HCT116 (cell line): Measurements from ENCODE around the gene LAMTOR3. TPM values are rescaled to one million over a fixed set of nuclear protein-coding genes. Genes with fewer than 3 reads are reported as not detected.

ENCODE experiments used
- ATAC-seq: fragments of 200-7000 bp; cut with Tn5 transposase; 2 replicates; pipeline ENCODE4 v1.9.1; 2020; ENCODE audit warnings: mild to moderate bottlenecking, moderate library complexity
- BruUV-seq: library from RNA; stranded (reverse); fragments of 400-500 nt; replicated peaks from 2 replicates; lab custom pipeline; 2021; lab: Mats Ljungman, UMichigan
- CTCF ChIA-PET: fragments of 300-600 bp; sonication (Branson Sonifier 250); formaldehyde crosslinking; loops from one replicate; lab custom pipeline; 2021; ENCODE audit warnings: antibody characterized with exemption; lab: Charles Lee
- POLR2A ChIA-PET: fragments of 300-600, 350-600 bp; sonication (Branson Sonifier 250); formaldehyde crosslinking; loops from one replicate; lab custom pipeline; 2021; ENCODE audit warnings: antibody characterized with exemption; lab: Charles Lee
- RAD21 ChIA-PET, 2 experiments: fragments of 300-600 bp; sonication (Branson Sonifier 250); formaldehyde crosslinking; loops; one replicate each; lab custom pipeline; 2023; ENCODE audit warnings: low total read pairs in 2 of 2; ENCODE audit not compliant: uncharacterized antibody in 2 of 2, unreplicated experiment in 2 of 2, low non-redundant PET in 1 of 2; lab: Charles Lee
- DNase-seq: peaks from one replicate; pipeline ENCODE4 v3.0.0-alpha.2; 2010; ENCODE audit warnings: low read depth, low spot score
- H2AFZ ChIP-seq: fragments of 200-600 bp; shearing (Covaris generic), sonication (generic); 2 replicates; pipeline ENCODE4 v1.6.1; 2017; ENCODE audit warnings: low read depth, mixed run types, mixed read lengths, antibody characterized with exemption, low read length; ENCODE audit not compliant: poor library complexity, severe bottlenecking
- H3K27ac ChIP-seq: 2 replicates; pipeline ENCODE4 v1.5.1; 2012; ENCODE audit warnings: low read depth, low read length
- H3K27me3 ChIP-seq: fragments of 200-600 bp; sonication (generic); 2 replicates; pipeline ENCODE4 v1.6.1; 2016; ENCODE audit warnings: mixed run types, low read length, mixed read lengths; ENCODE audit not compliant: insufficient read depth
- H3K36me3 ChIP-seq, 2 experiments: fragments of 200-500 bp in 1 of 2; fragments of 200-600 bp in 1 of 2; sonication (Bioruptor generic) in 1 of 2; sonication (generic) in 1 of 2; 2 replicates each; pipeline versions ENCODE4 v1.5.1 to v1.6.1; 2014 to 2016; ENCODE audit warnings: low read length in 2 of 2, inconsistent platforms in 1 of 2, mixed read lengths in 1 of 2, mixed run types in 1 of 2; ENCODE audit not compliant: insufficient read depth in 2 of 2, control insufficient read depth in 1 of 2
- H3K4me1 ChIP-seq, 2 experiments: fragments of 200-600 bp in 1 of 2; sonication (generic) in 1 of 2; 2 replicates each; pipeline versions ENCODE4 v1.5.1 to v1.6.1; 2012 to 2017; ENCODE audit warnings: low read length in 2 of 2, inconsistent platforms in 1 of 2, mild to moderate bottlenecking in 1 of 2, mixed read lengths in 1 of 2, mixed run types in 1 of 2, moderate library complexity in 1 of 2; ENCODE audit not compliant: insufficient read depth in 2 of 2, control insufficient read depth in 1 of 2
- H3K4me2 ChIP-seq: fragments of 200-600 bp; sonication (generic); 2 replicates; pipeline ENCODE4 v1.6.1; 2017; ENCODE audit warnings: mixed run types, low read length, mixed read lengths
- H3K4me3 ChIP-seq, 2 experiments: fragments of 200-600 bp in 1 of 2; sonication (generic) in 1 of 2; replicated peaks in 1 of 2; 2 replicates each; pipeline ENCODE4 v1.5.1; 2011 to 2016; ENCODE audit warnings: low read length in 2 of 2, control low read depth in 1 of 2, low read depth in 1 of 2, mild to moderate bottlenecking in 1 of 2, mixed read lengths in 1 of 2, mixed run types in 1 of 2
- H3K79me2 ChIP-seq: fragments of 200-600 bp; sonication (generic); 2 replicates; pipeline ENCODE4 v1.6.1; 2017; ENCODE audit warnings: mild to moderate bottlenecking, mixed run types, low read length, moderate library complexity, mixed read lengths; ENCODE audit not compliant: insufficient read depth
- H3K9ac ChIP-seq: fragments of 200-600 bp; sonication (generic); 2 replicates; pipeline ENCODE4 v1.6.1; 2016; ENCODE audit warnings: low read length, mixed read lengths
- H3K9me2 ChIP-seq: fragments of 200-600 bp; sonication (generic), shearing (Covaris generic); 2 replicates; pipeline ENCODE4 v1.6.1; 2017; ENCODE audit warnings: mixed run types, mild to moderate bottlenecking, moderate library complexity; ENCODE audit not compliant: insufficient read depth
- H3K9me3 ChIP-seq, 2 experiments: fragments of 200-500 bp in 1 of 2; fragments of 200-600 bp in 1 of 2; sonication (Bioruptor generic) in 1 of 2; sonication (generic) in 1 of 2; 2 replicates each; pipeline ENCODE4 v1.6.1; 2014 to 2017; ENCODE audit warnings: low read length in 2 of 2, mixed read lengths in 2 of 2, inconsistent platforms in 1 of 2, low read depth in 1 of 2, mild to moderate bottlenecking in 1 of 2, mixed run types in 1 of 2, moderate library complexity in 1 of 2; ENCODE audit not compliant: control insufficient read depth in 1 of 2, insufficient read depth in 1 of 2
- H4K20me1 ChIP-seq: fragments of 200-600 bp; sonication (generic), shearing (Covaris generic); 2 replicates; pipeline ENCODE4 v1.6.1; 2017; ENCODE audit warnings: mixed run types, mild to moderate bottlenecking, moderate library complexity; ENCODE audit not compliant: insufficient read depth
- CBX3 ChIP-seq: IDR thresholded peaks from 2 replicates; pipeline ENCODE4 v1.6.1; 2012; ENCODE audit warnings: low read depth
- EGR1 ChIP-seq: IDR thresholded peaks from 2 replicates; pipeline ENCODE4 v1.6.1; 2012; ENCODE audit warnings: low read depth
- EZH2phosphoT487 ChIP-seq: fragments of 200-600 bp; IDR thresholded peaks from 2 replicates; pipeline ENCODE4 v1.6.1; 2018; ENCODE audit warnings: antibody characterized with exemption, borderline replicate concordance
- FOSL1 ChIP-seq: IDR thresholded peaks from 2 replicates; pipeline ENCODE4 v1.6.1; 2012; ENCODE audit warnings: low read depth
- POLR2A ChIP-seq: IDR thresholded peaks from 2 replicates; pipeline ENCODE4 v1.7.0; 2011; ENCODE audit warnings: borderline replicate concordance; ENCODE audit not compliant: insufficient read depth, insufficient read length; ENCODE audit errors: extremely low read depth
- REST ChIP-seq: IDR thresholded peaks from 2 replicates; pipeline ENCODE4 v1.6.1; 2012; ENCODE audit warnings: low read depth
- TCF7L2 ChIP-seq: IDR thresholded peaks from 2 replicates; pipeline ENCODE4 v1.7.0; 2011; ENCODE audit warnings: borderline replicate concordance, inconsistent platforms; ENCODE audit not compliant: insufficient read depth, insufficient read length; ENCODE audit errors: extremely low read depth
- ZBTB33 ChIP-seq: IDR thresholded peaks from 2 replicates; pipeline ENCODE4 v1.6.1; 2011; ENCODE audit warnings: mild to moderate bottlenecking, low read length, moderate library complexity; ENCODE audit not compliant: insufficient replicate concordance; ENCODE audit errors: extremely low read depth
- ZFX ChIP-seq: fragments of 450-650 bp; IDR thresholded peaks from 2 replicates; pipeline ENCODE4 v1.6.1; 2017
- ZNF274 ChIP-seq: fragments of 200-500 bp; sonication (Bioruptor generic); IDR thresholded peaks from 2 replicates; pipeline ENCODE4 v1.6.1; 2014; ENCODE audit warnings: mild to moderate bottlenecking, low read depth, low read length, inconsistent platforms
- intact Hi-C: fragments of 100-400 bp; cut with micrococcal nuclease; formaldehyde crosslinking; loops from 2 replicates; pipeline ENCODE4 v1.10.0; 2022
- total RNA-seq: library from RNA; stranded (reverse); gene quantifications from one replicate; pipeline ENCODE4 v1.2.1, GENCODE V29; 2021; ENCODE audit not compliant: unreplicated experiment
- TF ChIP-seq, protein P1 (sequence below): IDR thresholded peaks from 2 replicates; pipeline ENCODE4 v1.6.1; 2012
- TF ChIP-seq, protein P2 (sequence below), 3 experiments: fragments of 200-600 bp in 1 of 3; sonication (generic) in 1 of 3; IDR thresholded peaks in 2 of 3; conservative IDR thresholded peaks in 1 of 3; 2 replicates each; pipeline ENCODE4 v1.5.1; 2012 to 2017; ENCODE audit warnings: low read depth in 2 of 3, low read length in 2 of 3, antibody characterized with exemption in 1 of 3, borderline replicate concordance in 1 of 3, control low read depth in 1 of 3, mild to moderate bottlenecking in 1 of 3, mixed read lengths in 1 of 3, mixed run types in 1 of 3, moderate library complexity in 1 of 3; ENCODE audit not compliant: insufficient read depth in 1 of 3

Gene LAMTOR3
- total RNA-seq, 1 experiment from 2014 or later, result 21.0 TPM

GRCh38 chr4:99885687-99886086 is 8.5 kb downstream of the LAMTOR3 start:
- no peak overlapping the region for H3K27ac ChIP-seq
- no peak for TF ChIP-seq FOSL1
- TF ChIP-seq, protein P1, sequence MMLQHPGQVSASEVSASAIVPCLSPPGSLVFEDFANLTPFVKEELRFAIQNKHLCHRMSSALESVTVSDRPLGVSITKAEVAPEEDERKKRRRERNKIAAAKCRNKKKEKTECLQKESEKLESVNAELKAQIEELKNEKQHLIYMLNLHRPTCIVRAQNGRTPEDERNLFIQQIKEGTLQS, result no peak
- no peak for TF ChIP-seq TCF7L2
- no peak for TF ChIP-seq REST
- no peak for TF ChIP-seq ZFX
- TF ChIP-seq, protein P2, sequence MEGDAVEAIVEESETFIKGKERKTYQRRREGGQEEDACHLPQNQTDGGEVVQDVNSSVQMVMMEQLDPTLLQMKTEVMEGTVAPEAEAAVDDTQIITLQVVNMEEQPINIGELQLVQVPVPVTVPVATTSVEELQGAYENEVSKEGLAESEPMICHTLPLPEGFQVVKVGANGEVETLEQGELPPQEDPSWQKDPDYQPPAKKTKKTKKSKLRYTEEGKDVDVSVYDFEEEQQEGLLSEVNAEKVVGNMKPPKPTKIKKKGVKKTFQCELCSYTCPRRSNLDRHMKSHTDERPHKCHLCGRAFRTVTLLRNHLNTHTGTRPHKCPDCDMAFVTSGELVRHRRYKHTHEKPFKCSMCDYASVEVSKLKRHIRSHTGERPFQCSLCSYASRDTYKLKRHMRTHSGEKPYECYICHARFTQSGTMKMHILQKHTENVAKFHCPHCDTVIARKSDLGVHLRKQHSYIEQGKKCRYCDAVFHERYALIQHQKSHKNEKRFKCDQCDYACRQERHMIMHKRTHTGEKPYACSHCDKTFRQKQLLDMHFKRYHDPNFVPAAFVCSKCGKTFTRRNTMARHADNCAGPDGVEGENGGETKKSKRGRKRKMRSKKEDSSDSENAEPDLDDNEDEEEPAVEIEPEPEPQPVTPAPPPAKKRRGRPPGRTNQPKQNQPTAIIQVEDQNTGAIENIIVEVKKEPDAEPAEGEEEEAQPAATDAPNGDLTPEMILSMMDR (IDR thresholded peaks at IDR 0.05 in 2 of 3, conservative IDR thresholded peaks at IDR 0.05 in 1 of 3; ENCODE audit: borderline replicate concordance in 1 of 3, insufficient read depth in 1 of 3, low read depth in 2 of 3, low read length in 2 of 3), result no peak
- TF ChIP-seq EZH2phosphoT487, result no peak
- no peak for TF ChIP-seq CBX3
- TF ChIP-seq EGR1, result no peak
- no peak for TF ChIP-seq ZBTB33
- no peak for TF ChIP-seq ZNF274
- TF ChIP-seq POLR2A, result no peak
- H3K79me2 ChIP-seq, result peaks cover 6% of the 10 kb centered on the region
- ChIA-PET RAD21 (interaction anchor here in 1 of 2 experiments (1.2 kb wide), 1 partner anchor 74 kb away, joined by 6 read pairs; no protein-coding TSS in a partner anchor), CTCF (interaction anchor here (0.7 to 2.1 kb wide), 6 partner anchors 9 to 162 kb away, joined by 3 to 35 read pairs (median 7); partner anchors contain the start of gene LAMTOR3), POLR2A (no interaction called here)
- H3K27me3 ChIP-seq, result no peaks in the 10 kb centered on the region
- no peaks in the 10 kb centered on the region for H3K9me3 ChIP-seq
- BruUV-seq, result no TSS peak
- no peaks in the 10 kb centered on the region for H4K20me1 ChIP-seq
- H3K9me2 ChIP-seq, result no peaks in the 10 kb centered on the region
- ATAC-seq, result no peak
- no peak overlapping the region for H3K4me2 ChIP-seq
- intact Hi-C loops, result loop anchor here (1.0 to 10.0 kb wide), 4 partner anchors 74 to 767 kb away; no protein-coding TSS in a partner anchor
- no peaks in the 10 kb centered on the region for H3K4me1 ChIP-seq
- H3K9ac ChIP-seq, result no peak overlapping the region
- no peak overlapping the region for H3K4me3 ChIP-seq
- no peak overlapping the region for H2AFZ ChIP-seq
- peaks cover 0 to 4% of the 10 kb centered on the region in 2 experiments; a peak in 2 of 4 replicates for H3K36me3 ChIP-seq
- DNase-seq, result no peak
